Activated CD4-positive, alpha-beta T cell treated with anti-CD3 and anti-CD28 coated beads for 36 hours (primary cell): ENCODE results near the gene PDCD10. TPM values are rescaled to one million over a fixed set of nuclear protein-coding genes. Genes with fewer than 3 reads are reported as not detected.
A peak's percentile ranks its signal among the peaks of the same experiment; 100 is the strongest.

ENCODE experiments used
- ATAC-seq: fragments of 200-7000 bp; cut with Tn5 transposase; one replicate; pipeline ENCODE4 v1.10.0; 2021; ENCODE audit warnings: mild to moderate bottlenecking, moderate library complexity
- CTCF ChIA-PET: fragments of 350-600 bp; sonication (Branson Sonifier 250); formaldehyde crosslinking; loops from one replicate; lab custom pipeline; 2021; ENCODE audit warnings: antibody characterized with exemption; lab: Charles Lee
- POLR2A ChIA-PET: fragments of 350-600 bp; sonication (Branson Sonifier 250); formaldehyde crosslinking; loops from one replicate; lab custom pipeline; 2021; ENCODE audit warnings: antibody characterized with exemption, inconsistent platforms; lab: Charles Lee
- DNase-seq: peaks from one replicate; pipeline ENCODE4 v3.0.0-alpha.2; 2020
- H3K27ac Mint-ChIP-seq: one replicate; pipeline ENCODE4 v1.8.0; 2021; ENCODE audit warnings: mixed read lengths
- H3K27me3 Mint-ChIP-seq: one replicate; pipeline ENCODE4 v1.8.0; 2021; ENCODE audit warnings: mixed read lengths
- H3K36me3 Mint-ChIP-seq: one replicate; pipeline ENCODE4 v1.8.0; 2021; ENCODE audit warnings: low read depth, mixed read lengths
- H3K4me1 Mint-ChIP-seq: one replicate; pipeline ENCODE4 v1.8.0; 2021; ENCODE audit warnings: mixed read lengths
- H3K4me3 Mint-ChIP-seq: one replicate; pipeline ENCODE4 v1.8.0; 2021; ENCODE audit warnings: mild to moderate bottlenecking, moderate library complexity, mixed read lengths
- H3K9me3 Mint-ChIP-seq: one replicate; pipeline ENCODE4 v1.8.0; 2021; ENCODE audit warnings: low read depth, mixed read lengths
- intact Hi-C, 2 experiments: fragments of 100-400 bp; cut with DNase I in 1 of 2; cut with micrococcal nuclease in 1 of 2; formaldehyde crosslinking; loops; one replicate each; pipeline versions ENCODE4 v1.14.2 to v1.15.1; 2022 to 2024; cut with DNase I, micrococcal nuclease
- total RNA-seq, 2 experiments: library from RNA; stranded (reverse); gene quantifications; one replicate each; pipeline ENCODE4 v1.2.3, GENCODE V29; 2021

PDCD10 gene
- total RNA-seq, 2 experiments from 2014 or later = 95.4 to 118 TPM

- POLR2A ChIA-PET = interaction anchor here (0.6 kb wide), 1 partner anchor 18 kb away, joined by 3 read pairs; no protein-coding TSS in a partner anchor
- Mint-ChIP-seq H3K36me3 (peaks cover 74% of the 10 kb centered on the region), H3K4me1 (peaks cover 49% of the 10 kb centered on the region), H3K9me3 (no peaks in the 10 kb centered on the region), H3K27me3 (no peaks in the 10 kb centered on the region), H3K4me3 (no peak overlapping the region), H3K27ac (no peak overlapping the region)
- no peak for DNase-seq
- ATAC-seq = no peak
- intact Hi-C loops = no loop called here
- CTCF ChIA-PET = interaction anchor here (1.0 to 2.5 kb wide), 2 partner anchors 17 to 27 kb away, joined by 3 to 9 read pairs; no protein-coding TSS in a partner anchor
Observed at GRCh38 chr3:167712445-167712844, 22.2 kb downstream of the PDCD10 start.

DNA sequence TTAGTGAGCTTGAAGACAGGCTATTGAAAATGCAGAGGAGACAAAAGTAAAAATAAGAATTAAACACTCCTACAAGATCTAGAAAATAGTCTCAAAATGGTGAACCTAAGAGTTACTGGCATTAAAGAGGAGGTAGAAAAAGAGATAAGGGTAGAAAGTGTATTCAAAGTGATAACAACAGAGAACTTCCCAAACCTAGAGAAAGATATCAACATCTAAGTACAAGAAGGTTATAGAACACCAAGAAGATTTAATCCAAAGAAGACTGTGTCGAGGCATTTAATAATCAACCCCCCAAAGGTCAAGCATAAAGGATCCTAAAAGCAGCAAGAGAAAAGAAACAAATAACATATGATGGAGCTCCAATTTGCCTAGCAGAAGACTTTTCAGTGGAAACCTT lies 23.3 kb downstream of the PDCD10 start:
- ChIA-PET POLR2A (no interaction called here), CTCF (interaction anchor here (1.3 to 2.5 kb wide), 2 partner anchors 12 to 18 kb away, joined by 3 to 9 read pairs; no protein-coding TSS in a partner anchor)
- DNase-seq = no peak
- Mint-ChIP-seq H3K4me3 (no peak overlapping the region), H3K4me1 (peaks cover 51% of the 10 kb centered on the region), H3K9me3 (no peaks in the 10 kb centered on the region), H3K27ac (no peak overlapping the region), H3K36me3 (peaks cover 71% of the 10 kb centered on the region), H3K27me3 (no peaks in the 10 kb centered on the region)
- intact Hi-C loops = no loop called here
- ATAC-seq = no peak

GRCh38 chr3:167710552-167710951 lies 24.1 kb downstream of the PDCD10 start:
- no peaks in the 10 kb centered on the region for H3K27me3 Mint-ChIP-seq

GRCh38 chr3:167709690-167710089 lies 25.0 kb downstream of the PDCD10 start:
- Mint-ChIP-seq H3K36me3 (peaks cover 59% of the 10 kb centered on the region), H3K27ac (no peak overlapping the region), H3K9me3 (no peaks in the 10 kb centered on the region), H3K4me1 (peaks cover 45% of the 10 kb centered on the region), H3K4me3 (no peak overlapping the region), H3K27me3 (no peaks in the 10 kb centered on the region)
- intact Hi-C loops = no loop called here
- CTCF ChIA-PET = interaction anchor here (1.5 kb wide), 1 partner anchor 14 kb away, joined by 3 read pairs; no protein-coding TSS in a partner anchor
- DNase-seq (no peak), ATAC-seq (no peak)
- POLR2A ChIA-PET = no interaction called here

More at GRCh38 chr3:167710552-167710951, 24.1 kb downstream of the PDCD10 start:
- intact Hi-C loops = no loop called here
- Mint-ChIP-seq H3K4me3 (no peak overlapping the region), H3K9me3 (no peaks in the 10 kb centered on the region), H3K36me3 (peaks cover 68% of the 10 kb centered on the region), H3K4me1 (peaks cover 51% of the 10 kb centered on the region), H3K27ac (no peak overlapping the region)
- DNase-seq (no peak), ATAC-seq (no peak)
- CTCF ChIA-PET = interaction anchor here (1.3 to 2.5 kb wide), 2 partner anchors 12 to 19 kb away, joined by 3 to 9 read pairs; no protein-coding TSS in a partner anchor
- POLR2A ChIA-PET = no interaction called here

GRCh38 chr3:167705840-167706239 lies 28.9 kb downstream of the PDCD10 start:
- Mint-ChIP-seq H3K27ac (no peak overlapping the region), H3K36me3 (peaks cover 33% of the 10 kb centered on the region), H3K27me3 (no peaks in the 10 kb centered on the region), H3K4me1 (peaks cover 13% of the 10 kb centered on the region), H3K4me3 (no peak overlapping the region), H3K9me3 (no peaks in the 10 kb centered on the region)
- ATAC-seq = no peak
- no peak for DNase-seq
- intact Hi-C loops = no loop called here
- ChIA-PET POLR2A (no interaction called here), CTCF (interaction anchor here (1.1 kb wide), 1 partner anchor 11 kb away, joined by 3 read pairs; no protein-coding TSS in a partner anchor)

GRCh38 chr3:167700926-167701325 lies 33.8 kb downstream of the PDCD10 start:
- ChIA-PET POLR2A (interaction anchor here (0.6 kb wide), 1 partner anchor 10 kb away, joined by 4 read pairs; no protein-coding TSS in a partner anchor), CTCF (interaction anchor here (0.6 kb wide), 1 partner anchor 38 kb away, joined by 3 read pairs; no protein-coding TSS in a partner anchor)
- DNase-seq (no peak), ATAC-seq (no peak)
- intact Hi-C loops = no loop called here
- Mint-ChIP-seq H3K9me3 (no peaks in the 10 kb centered on the region), H3K36me3 (peaks cover 23% of the 10 kb centered on the region), H3K27ac (no peak overlapping the region), H3K4me3 (no peak overlapping the region), H3K27me3 (no peaks in the 10 kb centered on the region), H3K4me1 (peaks cover 16% of the 10 kb centered on the region)

- H3K36me3 Mint-ChIP-seq = peaks cover 28% of the 10 kb centered on the region
- peaks cover 12% of the 10 kb centered on the region for H3K4me1 Mint-ChIP-seq
- no peak for DNase-seq
- CTCF ChIA-PET = interaction anchor here (0.9 kb wide), 1 partner anchor 17 kb away, joined by 3 read pairs; no protein-coding TSS in a partner anchor
- no peaks in the 10 kb centered on the region for H3K9me3 Mint-ChIP-seq
- ATAC-seq = no peak
- H3K27ac Mint-ChIP-seq = no peak overlapping the region
- POLR2A ChIA-PET = interaction anchor here (0.6 kb wide), 1 partner anchor 9 kb away, joined by 4 read pairs; no protein-coding TSS in a partner anchor
- intact Hi-C loops = no loop called here
- H3K27me3 Mint-ChIP-seq = no peaks in the 10 kb centered on the region
- H3K4me3 Mint-ChIP-seq = no peak overlapping the region
Observed at GRCh38 chr3:167700046-167700445, 34.6 kb downstream of the PDCD10 start.

DNA sequence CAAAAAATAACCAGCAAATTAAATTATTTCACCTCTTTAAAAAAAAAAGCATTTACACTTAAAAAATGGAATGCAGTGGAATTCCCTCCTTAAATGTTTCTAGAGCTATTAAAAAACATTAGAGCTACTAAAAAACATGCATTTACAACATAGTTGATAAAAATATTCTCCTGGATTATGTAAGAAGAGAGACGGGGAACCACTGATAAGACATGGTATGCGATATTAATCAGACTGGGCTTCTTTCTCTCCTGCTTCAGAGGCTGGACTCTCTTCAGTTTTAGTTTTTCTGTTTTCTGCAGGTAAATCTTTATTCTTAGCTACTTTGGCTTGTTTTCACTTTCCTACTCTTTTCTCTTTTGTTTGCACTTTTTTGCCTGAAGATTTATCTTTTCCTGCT lies 40.6 kb downstream of the PDCD10 start:
- no peaks in the 10 kb centered on the region for H3K9me3 Mint-ChIP-seq
- CTCF ChIA-PET = interaction anchor here (0.8 to 1.8 kb wide), 2 partner anchors 9 to 11 kb away, joined by 3 to 6 read pairs; no protein-coding TSS in a partner anchor
- no peak overlapping the region for H3K4me3 Mint-ChIP-seq

GRCh38 chr3:167691366-167691765 lies 43.3 kb downstream of the PDCD10 start:
- POLR2A ChIA-PET = interaction anchor here (0.5 kb wide), 2 partner anchors 9 to 22 kb away, joined by 3 to 4 read pairs; no protein-coding TSS in a partner anchor
- H3K4me3 Mint-ChIP-seq = no peak overlapping the region
- DNase-seq (peak; percentile 47), ATAC-seq (peak; percentile 99)
- intact Hi-C loops = loop anchor here (2.0 kb wide), 1 partner anchor 43 kb away; the partner anchor contains the start of genes PDCD10 (in 2 of the 2) and SERPINI1 (in 2 of the 2)
- H3K4me1 Mint-ChIP-seq = peaks cover 38% of the 10 kb centered on the region
- CTCF ChIA-PET = interaction anchor here (0.9 to 3.3 kb wide), 4 partner anchors 12 to 190 kb away, joined by 3 to 11 read pairs (median 4); partner anchors contain the start of gene SERPINI1
- peaks cover 30% of the 10 kb centered on the region for H3K36me3 Mint-ChIP-seq
- H3K27me3 Mint-ChIP-seq = no peaks in the 10 kb centered on the region
- H3K27ac Mint-ChIP-seq = no peak overlapping the region
- H3K9me3 Mint-ChIP-seq = no peaks in the 10 kb centered on the region

More for the DNA sequence above, 40.6 kb downstream of the PDCD10 start:
- H3K27ac Mint-ChIP-seq = no peak overlapping the region
- H3K36me3 Mint-ChIP-seq = peaks cover 31% of the 10 kb centered on the region
- H3K27me3 Mint-ChIP-seq = no peaks in the 10 kb centered on the region
- DNase-seq (no peak), ATAC-seq (no peak)
- peaks cover 42% of the 10 kb centered on the region for H3K4me1 Mint-ChIP-seq
- intact Hi-C loops = no loop called here
- POLR2A ChIA-PET = interaction anchor here (0.6 kb wide), 1 partner anchor 18 kb away, joined by 3 read pairs; no protein-coding TSS in a partner anchor

- Mint-ChIP-seq H3K9me3 (no peaks in the 10 kb centered on the region), H3K4me3 (no peak overlapping the region), H3K4me1 (peaks cover 9% of the 10 kb centered on the region), H3K27me3 (no peaks in the 10 kb centered on the region), H3K27ac (no peak overlapping the region), H3K36me3 (peaks cover 30% of the 10 kb centered on the region)
- CTCF ChIA-PET = interaction anchor here (0.7 to 1.7 kb wide), 15 partner anchors 9 to 304 kb away, joined by 3 to 15 read pairs (median 4); partner anchors contain the start of gene ZBBX
- peak; percentile 57 for ATAC-seq
- DNase-seq = peak; percentile 47
- intact Hi-C loops = loop anchor here (1.0 to 2.0 kb wide), 2 partner anchors 198 to 304 kb away; partner anchors contain the start of gene ZBBX (in 2 of the 2)
- POLR2A ChIA-PET = no interaction called here
Observed at GRCh38 chr3:167684388-167684993, 50.2 kb downstream of the PDCD10 start.

GRCh38 chr3:167679526-167679925 lies 55.2 kb downstream of the PDCD10 start:
- POLR2A ChIA-PET = no interaction called here
- DNase-seq (no peak), ATAC-seq (no peak)
- Mint-ChIP-seq H3K36me3 (peaks cover 62% of the 10 kb centered on the region), H3K4me1 (no peaks in the 10 kb centered on the region), H3K27ac (no peak overlapping the region), H3K27me3 (no peaks in the 10 kb centered on the region), H3K4me3 (no peak overlapping the region), H3K9me3 (peaks cover 17% of the 10 kb centered on the region)
- intact Hi-C loops = no loop called here
- CTCF ChIA-PET = interaction anchor here (1.2 kb wide), 1 partner anchor 11 kb away, joined by 4 read pairs; no protein-coding TSS in a partner anchor
